PC-9 (cell line): ENCODE results near the gene RNF5. TPM values are rescaled to one million over a fixed set of nuclear protein-coding genes. Genes with fewer than 3 reads are reported as not detected.
A peak's percentile ranks its signal among the peaks of the same experiment; 100 is the strongest.
"Not testable (repeated sequence)": the region's sequence is repeated elsewhere in the genome, so short reads cannot be mapped to it uniquely, and the experiment has no call there.

Experiments used
- BruUV-seq: library from RNA; stranded (reverse); fragments of 400-500 nt; replicated peaks from 2 replicates; lab custom pipeline; 2021; lab: Mats Ljungman, UMichigan
- CTCF ChIA-PET: fragments of 300-600 bp; sonication (Branson Sonifier 250); formaldehyde crosslinking; loops from one replicate; lab custom pipeline; 2022; ENCODE audit warnings: antibody characterized with exemption; lab: Charles Lee
- POLR2A ChIA-PET: fragments of 300-600 bp; sonication (Branson Sonifier 250); formaldehyde crosslinking; loops from one replicate; lab custom pipeline; 2022; ENCODE audit warnings: antibody characterized with exemption; ENCODE audit not compliant: unreplicated experiment; lab: Charles Lee
- DNase-seq, 2 experiments: peaks; one replicate each; pipeline versions ENCODE4 v3.0.0 to v3.0.0-alpha.2; 2015 to 2022; ENCODE audit warnings: mixed read lengths in 1 of 2
- H2AFZ ChIP-seq: fragments of 200-600 bp; sonication (generic); 2 replicates; pipeline ENCODE4 v1.8.1; 2017; ENCODE audit warnings: antibody characterized with exemption
- H3F3A ChIP-seq: fragments of 200-600 bp; sonication (generic); 2 replicates; pipeline ENCODE4 v1.8.1; 2017; ENCODE audit warnings: antibody characterized with exemption, mild to moderate bottlenecking, low read depth; ENCODE audit not compliant: insufficient read depth
- H3K27ac ChIP-seq: fragments of 200-600 bp; sonication (generic); 2 replicates; pipeline ENCODE4 v1.6.1; 2016; ENCODE audit warnings: mixed run types
- H3K27me3 ChIP-seq: fragments of 200-600 bp; sonication (generic); 2 replicates; pipeline ENCODE4 v1.6.1; 2016; ENCODE audit warnings: low read depth, mixed run types; ENCODE audit not compliant: insufficient read depth
- H3K36me3 ChIP-seq: fragments of 200-600 bp; sonication (generic); 2 replicates; pipeline ENCODE4 v1.6.1; 2016; ENCODE audit warnings: low read depth, mixed run types
- H3K4me1 ChIP-seq: fragments of 200-600 bp; sonication (generic); replicated peaks from 2 replicates; pipeline ENCODE4 v1.6.1; 2016; ENCODE audit warnings: mixed run types; ENCODE audit not compliant: insufficient read depth
- H3K4me2 ChIP-seq: fragments of 200-600 bp; sonication (generic); 2 replicates; pipeline ENCODE4 v1.6.1; 2017; ENCODE audit warnings: mixed run types
- H3K4me3 ChIP-seq: fragments of 200-600 bp; sonication (generic); 2 replicates; pipeline ENCODE4 v1.6.1; 2016; ENCODE audit warnings: mixed run types
- H3K79me2 ChIP-seq: fragments of 200-600 bp; sonication (generic); 2 replicates; pipeline ENCODE4 v1.6.1; 2017; ENCODE audit warnings: low read depth, mixed run types
- H3K9me2 ChIP-seq: fragments of 200-600 bp; sonication (generic); 2 replicates; pipeline ENCODE4 v1.8.1; 2017; ENCODE audit warnings: mild to moderate bottlenecking; ENCODE audit not compliant: insufficient read depth
- H3K9me3 ChIP-seq: fragments of 200-600 bp; sonication (generic); 2 replicates; pipeline ENCODE4 v1.8.1; 2016; ENCODE audit warnings: low read depth; ENCODE audit not compliant: insufficient read depth
- H4K20me1 ChIP-seq: fragments of 200-600 bp; sonication (generic); 2 replicates; pipeline ENCODE4 v1.8.1; 2017; ENCODE audit not compliant: insufficient read depth
- EZH2 ChIP-seq: fragments of 200-600 bp; sonication (generic); IDR thresholded peaks from 2 replicates; pipeline ENCODE4 v1.8.0; 2017; ENCODE audit warnings: antibody characterized with exemption, low read depth
- intact Hi-C: fragments of 100-400 bp; cut with micrococcal nuclease; formaldehyde crosslinking; loops from one replicate; pipeline ENCODE4 v1.10.0; 2022; ENCODE audit not compliant: unreplicated experiment
- total RNA-seq: library from RNA; stranded (reverse); gene quantifications from 2 replicates; pipeline ENCODE4 v1.2.3, GENCODE V29; 2021
- TF ChIP-seq, protein P1 (sequence below): fragments of 200-600 bp; sonication (generic); conservative IDR thresholded peaks from 2 replicates; pipeline ENCODE4 v1.6.1; 2017; ENCODE audit warnings: mixed run types, antibody characterized with exemption, mild to moderate bottlenecking, moderate library complexity

The RNF5 gene
- total RNA-seq, 1 experiment from 2014 or later = 45.6 TPM

DNA sequence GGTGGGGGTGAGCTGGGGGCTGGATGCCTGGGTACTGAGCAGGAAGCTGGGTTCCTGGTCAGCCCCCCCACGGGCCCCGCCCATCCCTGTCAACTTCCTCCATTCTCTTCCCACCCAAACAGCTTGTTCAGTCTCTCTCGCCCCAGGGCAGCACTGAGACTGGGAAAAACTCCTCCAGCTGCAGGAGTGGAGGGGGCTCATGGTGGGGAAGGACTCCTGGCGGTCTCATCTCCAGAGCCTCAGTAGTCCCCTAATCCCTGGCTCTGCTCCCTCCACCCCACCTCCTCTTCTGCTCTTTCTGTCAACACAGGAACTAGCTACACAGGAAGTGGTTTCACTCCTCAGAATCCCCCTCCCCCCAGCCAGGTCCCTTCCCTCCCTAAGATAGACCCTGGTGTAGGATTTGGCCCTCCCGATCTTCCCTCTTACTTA, 14.4 kb downstream of the RNF5 start, which contains the start of gene GPSM3:
TSS of gene GPSM3 (minus strand) at position 36 of the 432 bp plus-strand sequence. CDS start 130 bp downstream, outside the sequence.
- H3K9me3 ChIP-seq = no peaks in the 10 kb centered on the region
- H3K4me3 ChIP-seq = no peak within 1 kb of the TSS
- ChIA-PET CTCF (interaction anchor here (0.6 kb wide), 1 partner anchor 32 kb away, joined by 6 read pairs; no protein-coding TSS in a partner anchor), POLR2A (no interaction called here)
- peaks cover 8% of the 10 kb centered on the region for H3F3A ChIP-seq
- BruUV-seq = no TSS peak
- H3K27ac ChIP-seq = no peak within 1 kb of the TSS
- peaks cover 18% of the 10 kb centered on the region for H3K79me2 ChIP-seq
- H4K20me1 ChIP-seq = no peaks in the 10 kb centered on the region
- H3K4me1 ChIP-seq = peaks cover 25% of the 10 kb centered on the region
- no peaks in the 10 kb centered on the region for H3K27me3 ChIP-seq
- TF ChIP-seq EZH2 = no peak
- TF ChIP-seq, protein P1, sequence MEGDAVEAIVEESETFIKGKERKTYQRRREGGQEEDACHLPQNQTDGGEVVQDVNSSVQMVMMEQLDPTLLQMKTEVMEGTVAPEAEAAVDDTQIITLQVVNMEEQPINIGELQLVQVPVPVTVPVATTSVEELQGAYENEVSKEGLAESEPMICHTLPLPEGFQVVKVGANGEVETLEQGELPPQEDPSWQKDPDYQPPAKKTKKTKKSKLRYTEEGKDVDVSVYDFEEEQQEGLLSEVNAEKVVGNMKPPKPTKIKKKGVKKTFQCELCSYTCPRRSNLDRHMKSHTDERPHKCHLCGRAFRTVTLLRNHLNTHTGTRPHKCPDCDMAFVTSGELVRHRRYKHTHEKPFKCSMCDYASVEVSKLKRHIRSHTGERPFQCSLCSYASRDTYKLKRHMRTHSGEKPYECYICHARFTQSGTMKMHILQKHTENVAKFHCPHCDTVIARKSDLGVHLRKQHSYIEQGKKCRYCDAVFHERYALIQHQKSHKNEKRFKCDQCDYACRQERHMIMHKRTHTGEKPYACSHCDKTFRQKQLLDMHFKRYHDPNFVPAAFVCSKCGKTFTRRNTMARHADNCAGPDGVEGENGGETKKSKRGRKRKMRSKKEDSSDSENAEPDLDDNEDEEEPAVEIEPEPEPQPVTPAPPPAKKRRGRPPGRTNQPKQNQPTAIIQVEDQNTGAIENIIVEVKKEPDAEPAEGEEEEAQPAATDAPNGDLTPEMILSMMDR = no peak
- no peak within 1 kb of the TSS for H2AFZ ChIP-seq
- intact Hi-C loops = loop anchor here (10.0 kb wide), 2 partner anchors 648 to 782 kb away; partner anchors contain the start of genes ATP6V1G2, DDX39B and NFKBIL1
- peak within 1 kb of the TSS; percentile 21; the same call in 1 of the 2 replicates for H3K4me2 ChIP-seq
- H3K36me3 ChIP-seq = 0 out of 2 replicates have a peak, but pooled peaks cover 2% of the 10 kb centered on the region
- DNase-seq = no peak
- no peaks in the 10 kb centered on the region for H3K9me2 ChIP-seq

DNA sequence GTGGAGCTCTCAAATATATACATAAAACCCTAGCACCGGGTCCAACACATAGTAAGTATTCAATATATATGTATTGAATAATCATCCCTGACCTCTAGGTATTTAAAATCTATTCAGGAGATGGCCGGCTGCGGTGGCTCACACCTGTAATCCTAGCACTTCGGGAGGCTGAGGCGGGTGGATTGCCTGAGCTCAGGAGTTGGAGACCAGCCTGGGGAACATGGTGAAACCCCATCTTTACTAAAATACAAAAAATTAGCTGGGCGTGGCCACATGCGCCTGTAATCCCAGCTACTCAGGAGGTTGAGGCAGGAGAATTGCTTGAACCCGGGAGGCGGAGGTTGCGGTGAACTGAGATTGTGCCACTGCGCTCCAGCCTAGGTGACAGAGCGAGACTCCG, 14.9 kb downstream of the RNF5 start:
- POLR2A ChIA-PET, H3K4me2 ChIP-seq: not testable (repeated sequence)

DNA sequence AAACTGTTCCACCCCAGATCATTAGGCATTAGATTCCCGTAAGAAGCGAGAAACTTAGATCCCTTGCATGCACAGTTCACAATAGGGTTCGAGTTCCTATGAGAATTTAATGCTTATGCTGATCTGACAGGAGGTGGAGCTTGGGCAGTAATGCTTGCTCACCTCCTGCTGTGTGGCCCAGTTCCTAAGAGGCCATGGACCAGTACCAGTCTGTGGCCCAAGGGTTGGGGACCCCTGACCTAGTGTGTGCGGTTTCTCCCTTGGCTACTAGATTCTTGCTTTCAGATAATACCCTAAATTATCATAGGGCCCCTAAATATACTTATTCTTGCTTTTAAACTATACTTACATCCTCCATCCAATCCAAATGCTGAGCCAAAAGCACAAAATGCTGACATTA, 16.2 kb downstream of the RNF5 start:
- Histone ChIP-seq H3K4me1 (peaks cover 18% of the 10 kb centered on the region), H3K9me2 (no peaks in the 10 kb centered on the region), H3K27me3 (no peaks in the 10 kb centered on the region), H4K20me1 (no peaks in the 10 kb centered on the region), H3K9me3 (no peaks in the 10 kb centered on the region), H3K4me3 (no peak overlapping the region), H3K27ac (no peak overlapping the region), H3K36me3 (no peaks in the 10 kb centered on the region), H2AFZ (no peak overlapping the region), H3F3A (peaks cover 17% of the 10 kb centered on the region), H3K79me2 (peaks cover 3% of the 10 kb centered on the region), H3K4me2 (peak overlapping the region; percentile 93; the same call in 1 of the 2 replicates)
- DNase-seq = no peak
- BruUV-seq = no TSS peak
- intact Hi-C loops = loop anchor here (10.0 kb wide), 2 partner anchors 650 to 780 kb away; partner anchors contain the start of genes ATP6V1G2, DDX39B and NFKBIL1
- POLR2A ChIA-PET = no interaction called here
- CTCF ChIA-PET = no interaction called here
- TF ChIP-seq, protein P1 = no peak
- no peak for TF ChIP-seq EZH2

More for the DNA sequence above, 14.9 kb downstream of the RNF5 start:
- H4K20me1 ChIP-seq, CTCF ChIA-PET, H3K36me3 ChIP-seq, BruUV-seq, H3K27ac ChIP-seq, H3K9me2 ChIP-seq, H3K27me3 ChIP-seq, H3K4me3 ChIP-seq, H3K9me3 ChIP-seq, DNase-seq, H2AFZ ChIP-seq: not testable (repeated sequence)
- H3F3A ChIP-seq = peaks cover 13% of the 10 kb centered on the region
- peaks cover 15% of the 10 kb centered on the region for H3K79me2 ChIP-seq
- intact Hi-C loops = loop anchor here (10.0 kb wide), 2 partner anchors 648 to 782 kb away; partner anchors contain the start of genes ATP6V1G2, DDX39B and NFKBIL1
- H3K4me1 ChIP-seq = peaks cover 25% of the 10 kb centered on the region
